Activated CD4-positive, alpha-beta memory T cell treated with anti-CD3 and anti-CD28 coated beads, Interleukin-2, amount 10 ng/mL, durations not matched to agents 7 days and 5 days (primary cell): ENCODE results near the gene AGBL1. TPM values are rescaled to one million over a fixed set of nuclear protein-coding genes. Genes with fewer than 3 reads are reported as not detected.

Experiments used
- CTCF ChIA-PET: fragments of 350-600 bp; sonication (Branson Sonifier 250); formaldehyde crosslinking; loops from one replicate; lab custom pipeline; 2021; ENCODE audit warnings: antibody characterized with exemption, inconsistent platforms; lab: Charles Lee
- POLR2A ChIA-PET: fragments of 350-600 bp; sonication (Branson Sonifier 250); formaldehyde crosslinking; loops from one replicate; lab custom pipeline; 2021; ENCODE audit warnings: antibody characterized with exemption; lab: Charles Lee
- DNase-seq: peaks from one replicate; pipeline ENCODE4 v3.0.0-alpha.2; 2020
- H3K27ac Mint-ChIP-seq: one replicate; pipeline ENCODE4 v1.8.0; 2021; ENCODE audit warnings: mild to moderate bottlenecking, mixed read lengths
- H3K27me3 Mint-ChIP-seq: one replicate; pipeline ENCODE4 v1.8.0; 2021; ENCODE audit warnings: mixed read lengths
- H3K36me3 Mint-ChIP-seq: one replicate; pipeline ENCODE4 v1.8.0; 2021; ENCODE audit warnings: low read depth, mixed read lengths
- H3K4me1 Mint-ChIP-seq: one replicate; pipeline ENCODE4 v1.8.0; 2021; ENCODE audit warnings: mixed read lengths
- H3K4me3 Mint-ChIP-seq: one replicate; pipeline ENCODE4 v1.8.0; 2021; ENCODE audit warnings: mild to moderate bottlenecking, mixed read lengths
- H3K9me3 Mint-ChIP-seq: one replicate; pipeline ENCODE4 v1.8.0; 2021; ENCODE audit warnings: mixed read lengths
- total RNA-seq, 2 experiments: library from RNA; stranded (reverse); gene quantifications; one replicate each; pipeline ENCODE4 v1.2.3, GENCODE V29; 2021

The AGBL1 gene
- total RNA-seq, 2 experiments from 2014 or later, result not detected

- Mint-ChIP-seq H3K4me3 (no peak overlapping the region), H3K27me3 (no peaks in the 10 kb centered on the region), H3K27ac (no peak overlapping the region), H3K36me3 (no peaks in the 10 kb centered on the region), H3K9me3 (no peaks in the 10 kb centered on the region), H3K4me1 (no peaks in the 10 kb centered on the region)
- CTCF ChIA-PET, result no interaction called here
- POLR2A ChIA-PET, result no interaction called here
- no peak for DNase-seq
Measured at GRCh38 chr15:86839502-86839901, 759.8 kb downstream of the AGBL1 start.

- Mint-ChIP-seq H3K4me3 (no peak overlapping the region), H3K27ac (no peak overlapping the region), H3K9me3 (no peaks in the 10 kb centered on the region), H3K4me1 (no peaks in the 10 kb centered on the region), H3K36me3 (no peaks in the 10 kb centered on the region), H3K27me3 (no peaks in the 10 kb centered on the region)
- ChIA-PET POLR2A (no interaction called here), CTCF (no interaction called here)
- no peak for DNase-seq
Measured at GRCh38 chr15:86840996-86841395, 761.3 kb downstream of the AGBL1 start.

GRCh38 chr15:86842199-86842598, 762.5 kb downstream of the AGBL1 start:
- CTCF ChIA-PET, result no interaction called here
- Mint-ChIP-seq H3K36me3 (no peaks in the 10 kb centered on the region), H3K27ac (no peak overlapping the region), H3K4me3 (no peak overlapping the region), H3K9me3 (no peaks in the 10 kb centered on the region), H3K27me3 (no peaks in the 10 kb centered on the region), H3K4me1 (no peaks in the 10 kb centered on the region)
- POLR2A ChIA-PET, result no interaction called here
- no peak for DNase-seq

DNA sequence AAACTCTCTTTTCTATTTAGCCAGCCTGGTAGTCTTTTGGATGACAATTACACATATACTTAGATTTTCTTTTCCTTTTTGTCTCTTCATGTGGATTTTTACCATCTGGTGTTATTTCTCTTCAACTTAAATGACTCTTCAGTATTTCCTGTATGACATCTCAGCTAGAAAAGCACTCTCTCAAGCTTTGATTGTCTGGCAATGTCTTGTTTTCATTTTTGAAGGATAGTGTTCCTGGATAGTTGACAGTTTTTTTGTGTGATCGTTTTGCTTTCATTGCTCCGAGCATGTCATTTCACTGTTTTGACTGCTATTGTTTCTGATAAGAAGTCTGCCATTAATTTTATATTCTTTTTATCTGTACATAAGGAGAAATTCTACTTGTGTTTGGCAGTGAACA, 766.4 kb downstream of the AGBL1 start:
- H3K4me3 Mint-ChIP-seq, result no peak overlapping the region
- no peak overlapping the region for H3K27ac Mint-ChIP-seq
- ChIA-PET CTCF (no interaction called here), POLR2A (no interaction called here)
- DNase-seq, result no peak
- H3K27me3 Mint-ChIP-seq, result no peaks in the 10 kb centered on the region
- peaks cover 2% of the 10 kb centered on the region for H3K9me3 Mint-ChIP-seq
- no peaks in the 10 kb centered on the region for H3K36me3 Mint-ChIP-seq
- H3K4me1 Mint-ChIP-seq, result no peaks in the 10 kb centered on the region

DNA sequence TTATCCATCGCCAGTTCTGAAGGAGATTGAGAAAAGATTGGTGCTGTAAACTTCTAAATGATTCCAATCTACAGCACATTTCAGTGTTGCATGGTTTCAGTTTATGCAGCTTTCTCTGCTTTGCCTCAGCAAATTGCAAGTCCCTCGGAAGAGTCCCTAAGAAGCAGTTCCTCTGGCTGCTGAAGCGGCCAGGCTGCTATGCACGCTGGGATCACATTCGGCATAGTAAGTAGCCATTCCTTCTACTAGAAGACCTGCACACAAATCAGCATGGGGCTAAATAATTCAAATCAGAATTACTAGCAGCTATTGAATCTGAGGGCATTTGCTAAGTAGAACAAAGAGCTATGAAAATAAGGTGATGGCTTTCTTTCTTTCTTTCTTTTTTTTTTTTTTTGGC, 769.5 kb downstream of the AGBL1 start:
- H3K27me3 Mint-ChIP-seq, result no peaks in the 10 kb centered on the region
- DNase-seq, result no peak
- H3K4me3 Mint-ChIP-seq, result no peak overlapping the region
- peaks cover 2% of the 10 kb centered on the region for H3K9me3 Mint-ChIP-seq
- H3K27ac Mint-ChIP-seq, result no peak overlapping the region
- ChIA-PET POLR2A (no interaction called here), CTCF (no interaction called here)
- no peaks in the 10 kb centered on the region for H3K4me1 Mint-ChIP-seq
- no peaks in the 10 kb centered on the region for H3K36me3 Mint-ChIP-seq

DNA sequence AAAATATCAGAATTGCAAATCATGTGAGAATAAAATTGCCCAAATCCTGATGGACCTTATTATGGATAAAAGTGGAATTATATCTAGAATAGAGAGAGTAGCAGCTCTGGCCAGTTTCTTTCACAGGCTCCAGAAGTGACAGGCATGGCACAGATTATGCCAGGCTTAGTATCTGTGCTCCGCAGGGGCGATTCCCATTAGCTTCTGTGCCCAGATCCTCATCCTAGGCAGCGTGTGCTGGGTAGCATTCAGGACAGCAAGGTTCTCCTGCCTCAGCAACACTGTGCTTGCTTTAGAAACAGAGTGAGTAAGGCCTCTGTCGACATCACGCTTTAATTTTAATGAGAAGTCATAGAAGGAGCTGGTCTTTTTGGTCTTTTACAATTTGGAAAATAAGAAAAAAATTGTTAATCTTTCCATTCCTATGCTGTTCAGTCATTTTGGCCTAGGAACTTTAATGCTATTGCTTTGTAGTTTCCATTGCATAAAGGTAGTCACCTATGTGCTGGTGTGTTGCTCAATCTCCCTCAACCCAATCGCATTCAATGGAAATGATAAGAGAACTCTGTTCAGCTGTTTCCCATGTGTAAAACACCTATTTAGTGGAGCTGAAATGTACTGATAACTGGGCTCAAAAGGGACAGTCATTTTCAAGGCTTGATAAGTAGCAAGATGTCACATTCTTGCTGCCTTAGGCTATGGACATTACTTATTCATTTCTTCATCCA, 770.1 kb downstream of the AGBL1 start:
- no peak overlapping the region for H3K4me3 Mint-ChIP-seq
- no peak overlapping the region for H3K27ac Mint-ChIP-seq
- DNase-seq, result no peak
- no peaks in the 10 kb centered on the region for H3K36me3 Mint-ChIP-seq
- H3K9me3 Mint-ChIP-seq, result peaks cover 2% of the 10 kb centered on the region
- H3K27me3 Mint-ChIP-seq, result no peaks in the 10 kb centered on the region
- CTCF ChIA-PET, result no interaction called here
- POLR2A ChIA-PET, result no interaction called here
- no peaks in the 10 kb centered on the region for H3K4me1 Mint-ChIP-seq

- H3K4me1 Mint-ChIP-seq, result no peaks in the 10 kb centered on the region
- peaks cover 2% of the 10 kb centered on the region for H3K9me3 Mint-ChIP-seq
- no peak overlapping the region for H3K4me3 Mint-ChIP-seq
- no peaks in the 10 kb centered on the region for H3K27me3 Mint-ChIP-seq
- ChIA-PET CTCF (no interaction called here), POLR2A (no interaction called here)
- no peaks in the 10 kb centered on the region for H3K36me3 Mint-ChIP-seq
- no peak overlapping the region for H3K27ac Mint-ChIP-seq
- no peak for DNase-seq
Measured at GRCh38 chr15:86850939-86851338, 771.3 kb downstream of the AGBL1 start.

GRCh38 chr15:86852741-86853140, 773.1 kb downstream of the AGBL1 start:
- Mint-ChIP-seq H3K9me3 (peaks cover 2% of the 10 kb centered on the region), H3K36me3 (no peaks in the 10 kb centered on the region), H3K27me3 (no peaks in the 10 kb centered on the region), H3K4me1 (no peaks in the 10 kb centered on the region), H3K27ac (no peak overlapping the region), H3K4me3 (no peak overlapping the region)
- CTCF ChIA-PET, result no interaction called here
- DNase-seq, result no peak
- POLR2A ChIA-PET, result no interaction called here

- no peak overlapping the region for H3K4me3 Mint-ChIP-seq
- H3K9me3 Mint-ChIP-seq, result no peaks in the 10 kb centered on the region
- no peak overlapping the region for H3K27ac Mint-ChIP-seq
- ChIA-PET CTCF (no interaction called here), POLR2A (no interaction called here)
- H3K36me3 Mint-ChIP-seq, result no peaks in the 10 kb centered on the region
- DNase-seq, result no peak
- H3K4me1 Mint-ChIP-seq, result no peaks in the 10 kb centered on the region
- H3K27me3 Mint-ChIP-seq, result no peaks in the 10 kb centered on the region
Measured at GRCh38 chr15:86854176-86854575, 774.5 kb downstream of the AGBL1 start.

GRCh38 chr15:86855307-86856291, 775.9 kb downstream of the AGBL1 start:
- POLR2A ChIA-PET, result no interaction called here
- H3K27me3 Mint-ChIP-seq, result no peaks in the 10 kb centered on the region
- H3K27ac Mint-ChIP-seq, result no peak overlapping the region
- no peaks in the 10 kb centered on the region for H3K36me3 Mint-ChIP-seq
- H3K4me3 Mint-ChIP-seq, result no peak overlapping the region
- H3K4me1 Mint-ChIP-seq, result no peaks in the 10 kb centered on the region
- no peaks in the 10 kb centered on the region for H3K9me3 Mint-ChIP-seq
- CTCF ChIA-PET, result no interaction called here
- no peak for DNase-seq

- no peak for DNase-seq
- POLR2A ChIA-PET, result no interaction called here
- Mint-ChIP-seq H3K27ac (no peak overlapping the region), H3K4me1 (no peaks in the 10 kb centered on the region), H3K4me3 (no peak overlapping the region), H3K27me3 (no peaks in the 10 kb centered on the region), H3K36me3 (no peaks in the 10 kb centered on the region), H3K9me3 (no peaks in the 10 kb centered on the region)
- CTCF ChIA-PET, result no interaction called here
Measured at GRCh38 chr15:86857701-86858100, 778.0 kb downstream of the AGBL1 start.

DNA sequence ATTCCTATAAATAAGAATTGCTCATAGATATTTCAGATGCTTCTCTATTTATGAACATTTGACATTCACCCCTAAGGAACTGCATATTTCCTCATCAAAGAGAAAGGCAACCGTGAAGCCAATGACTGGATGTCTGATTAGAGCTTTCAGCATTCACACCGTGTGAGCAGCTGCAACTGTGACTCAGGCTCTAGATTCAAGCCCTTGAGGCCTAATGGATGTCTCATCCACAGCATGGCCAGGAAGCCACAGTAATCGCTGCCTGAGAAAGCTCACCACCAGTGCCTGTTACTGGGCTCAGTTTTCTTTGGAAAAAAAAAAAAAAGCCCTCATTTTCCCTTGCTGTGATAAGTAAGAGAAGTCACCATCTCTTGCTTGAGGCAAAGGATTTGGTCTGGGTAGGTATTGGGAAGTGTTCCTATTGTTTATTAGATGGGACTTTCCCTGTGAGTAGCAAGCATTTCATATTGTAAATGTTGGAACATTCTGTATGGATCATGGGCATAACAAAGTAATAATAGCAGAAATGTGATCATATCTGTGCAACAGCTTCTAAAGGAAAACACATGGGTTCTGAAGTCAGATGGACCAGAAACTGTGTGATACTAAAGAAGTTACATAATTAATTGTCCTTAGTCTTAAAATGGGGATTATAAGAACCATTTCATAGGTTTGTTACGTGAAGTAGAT, 783.7 kb downstream of the AGBL1 start:
- Mint-ChIP-seq H3K9me3 (no peaks in the 10 kb centered on the region), H3K36me3 (no peaks in the 10 kb centered on the region), H3K27me3 (no peaks in the 10 kb centered on the region), H3K27ac (no peak overlapping the region), H3K4me1 (no peaks in the 10 kb centered on the region), H3K4me3 (no peak overlapping the region)
- DNase-seq, result no peak
- CTCF ChIA-PET, result no interaction called here
- POLR2A ChIA-PET, result no interaction called here

DNA sequence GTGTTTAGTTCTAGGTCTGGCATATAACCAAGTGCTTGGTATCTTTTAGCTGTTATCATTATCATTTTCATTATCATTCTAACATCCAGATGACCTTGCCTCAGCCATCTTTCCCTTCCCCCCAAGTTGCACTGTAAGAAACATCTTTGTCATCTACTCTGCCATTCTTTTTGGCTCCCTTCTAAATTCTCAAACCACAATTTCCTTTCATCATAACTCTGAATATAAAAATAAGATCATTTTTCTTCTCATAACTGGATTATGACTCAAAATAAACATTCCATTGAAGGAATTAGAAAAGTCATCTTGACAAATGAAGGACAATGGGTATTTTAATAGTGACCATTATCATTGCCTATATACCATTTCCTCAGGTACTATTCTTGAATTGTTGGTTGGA, 786.2 kb downstream of the AGBL1 start:
- Mint-ChIP-seq H3K27ac (no peak overlapping the region), H3K36me3 (no peaks in the 10 kb centered on the region), H3K9me3 (no peaks in the 10 kb centered on the region), H3K27me3 (no peaks in the 10 kb centered on the region), H3K4me1 (no peaks in the 10 kb centered on the region), H3K4me3 (no peak overlapping the region)
- ChIA-PET POLR2A (no interaction called here), CTCF (no interaction called here)
- DNase-seq, result no peak
